Panc1 (cell line): ENCODE results near the gene TMEM229B. TPM values are rescaled to one million over a fixed set of nuclear protein-coding genes. Genes with fewer than 3 reads are reported as not detected.

ENCODE experiments used
- ATAC-seq: fragments of 200-7000 bp; cut with Tn5 transposase; 2 replicates; pipeline ENCODE4 v1.9.1; 2020; ENCODE audit warnings: mild to moderate bottlenecking, moderate library complexity
- BruUV-seq: library from RNA; stranded (reverse); fragments of 400-500 nt; replicated peaks from 2 replicates; lab custom pipeline; 2021; lab: Mats Ljungman, UMichigan
- CTCF ChIA-PET: fragments of 300-600 bp; sonication (Branson Sonifier 250); formaldehyde crosslinking; loops from one replicate; lab custom pipeline; 2022; ENCODE audit warnings: antibody characterized with exemption; lab: Charles Lee
- POLR2A ChIA-PET: fragments of 300-600 bp; sonication (Branson Sonifier 250); formaldehyde crosslinking; loops from one replicate; lab custom pipeline; 2022; ENCODE audit warnings: antibody characterized with exemption; lab: Charles Lee
- DNase-seq: peaks from one replicate; pipeline ENCODE4 v3.0.0-alpha.2; 2010; ENCODE audit warnings: low read depth, low spot score
- H3K27ac ChIP-seq: 2 replicates; pipeline ENCODE4 v1.5.1; 2011; ENCODE audit warnings: mild to moderate bottlenecking, low read length, inconsistent platforms
- H3K27me3 ChIP-seq: fragments of 200-500 bp; sonication (Bioruptor generic); 2 replicates; pipeline ENCODE4 v1.6.0; 2014; ENCODE audit warnings: low read length, inconsistent platforms; ENCODE audit not compliant: control insufficient read depth, insufficient read depth
- H3K36me3 ChIP-seq: fragments of 200-500 bp; sonication (Bioruptor generic); 2 replicates; pipeline ENCODE4 v1.5.1; 2014; ENCODE audit warnings: inconsistent platforms, mild to moderate bottlenecking, low read length, moderate library complexity; ENCODE audit not compliant: control insufficient read depth, insufficient read depth
- H3K4me1 ChIP-seq: 2 replicates; pipeline ENCODE4 v1.5.1; 2011; ENCODE audit warnings: inconsistent platforms, mild to moderate bottlenecking, low read length, moderate library complexity; ENCODE audit not compliant: control insufficient read depth, insufficient read depth
- H3K4me3 ChIP-seq, 2 experiments: 2 replicates each; pipeline ENCODE4 v1.5.1; 2011 to 2012; ENCODE audit warnings: low read depth in 2 of 2, low read length in 2 of 2, mild to moderate bottlenecking in 2 of 2, inconsistent platforms in 1 of 2, moderate library complexity in 1 of 2
- H3K9me3 ChIP-seq: fragments of 200-500 bp; sonication (Bioruptor generic); 2 replicates; pipeline ENCODE4 v1.5.1; 2014; ENCODE audit warnings: low read depth, mild to moderate bottlenecking, inconsistent platforms, low read length, moderate library complexity; ENCODE audit not compliant: control insufficient read depth, insufficient read depth
- POLR2AphosphoS5 ChIP-seq: IDR thresholded peaks from 2 replicates; pipeline ENCODE4 v1.6.1; 2012; ENCODE audit warnings: mild to moderate bottlenecking, low read depth, low read length, moderate library complexity
- SIN3A ChIP-seq: IDR thresholded peaks from 2 replicates; pipeline ENCODE4 v1.6.1; 2012; ENCODE audit warnings: low read depth, mild to moderate bottlenecking, low read length, moderate library complexity, borderline replicate concordance; ENCODE audit not compliant: insufficient read depth
- TCF7L2 ChIP-seq: IDR thresholded peaks from 2 replicates; pipeline ENCODE4 v1.6.1; 2011; ENCODE audit warnings: mild to moderate bottlenecking, low read depth, low read length, inconsistent platforms
- in situ Hi-C: cut with HindIII; loops from 2 replicates; pipeline ENCODE4 v1.10.0; 2016; ENCODE audit warnings: low sequenced_read_pairs, low pct_unique_long_range_greater_than_20kb
- intact Hi-C: fragments of 100-400 bp; cut with micrococcal nuclease; formaldehyde crosslinking; loops from one replicate; pipeline ENCODE4 v1.10.0; 2022; ENCODE audit not compliant: unreplicated experiment
- total RNA-seq: library from RNA; stranded (reverse); gene quantifications from one replicate; pipeline ENCODE4 v1.2.1, GENCODE V29; 2021; ENCODE audit not compliant: unreplicated experiment
- TF ChIP-seq, protein P1 (sequence below): fragments of 450-650 bp; IDR thresholded peaks from 2 replicates; pipeline ENCODE4 v1.5.1; 2017; ENCODE audit warnings: mild to moderate bottlenecking
- TF ChIP-seq, protein P2 (sequence below), 2 experiments: IDR thresholded peaks; 2 replicates each; pipeline ENCODE4 v1.6.1; 2011 to 2012; ENCODE audit warnings: low read depth in 2 of 2, control low read depth in 1 of 2, low read length in 1 of 2, mild to moderate bottlenecking in 1 of 2, moderate library complexity in 1 of 2; ENCODE audit not compliant: insufficient read depth in 1 of 2

The TMEM229B gene
- total RNA-seq, 1 experiment from 2014 or later = 1.6 TPM

DNA sequence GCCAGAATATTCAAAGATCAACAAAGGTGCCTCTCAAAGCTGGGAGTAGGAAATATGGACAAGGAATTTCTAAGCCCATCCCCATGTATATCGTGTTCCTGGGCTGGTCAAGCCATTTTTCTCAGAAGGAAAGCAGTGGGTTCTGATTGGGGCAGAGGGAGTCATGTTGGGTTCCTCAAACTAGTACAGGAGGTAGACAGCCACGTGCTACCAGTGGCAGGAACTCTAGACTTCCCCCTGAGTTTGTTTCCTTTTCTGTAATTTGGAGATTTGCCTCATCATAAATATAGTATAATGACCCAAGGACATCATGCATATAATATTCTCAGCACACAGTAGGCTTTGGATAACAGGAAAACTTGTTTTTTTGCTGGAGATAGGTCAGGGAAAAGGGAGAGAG is 28.2 kb upstream of the TMEM229B start:
- in situ Hi-C loops (no loop called here), intact Hi-C loops (loop anchor here (10.0 kb wide), 1 partner anchor 92 kb away; no protein-coding TSS in a partner anchor)
- POLR2A ChIA-PET = no interaction called here
- Histone ChIP-seq H3K4me3 (no peak overlapping the region), H3K4me1 (0 out of 2 replicates have a peak, but pooled peaks cover 4% of the 10 kb centered on the region), H3K9me3 (no peaks in the 10 kb centered on the region), H3K36me3 (no peaks in the 10 kb centered on the region), H3K27me3 (peaks cover 2% of the 10 kb centered on the region), H3K27ac (no peak overlapping the region)
- TF ChIP-seq TCF7L2 (no peak), SIN3A (no peak), POLR2AphosphoS5 (no peak)
- TF ChIP-seq, protein P1, sequence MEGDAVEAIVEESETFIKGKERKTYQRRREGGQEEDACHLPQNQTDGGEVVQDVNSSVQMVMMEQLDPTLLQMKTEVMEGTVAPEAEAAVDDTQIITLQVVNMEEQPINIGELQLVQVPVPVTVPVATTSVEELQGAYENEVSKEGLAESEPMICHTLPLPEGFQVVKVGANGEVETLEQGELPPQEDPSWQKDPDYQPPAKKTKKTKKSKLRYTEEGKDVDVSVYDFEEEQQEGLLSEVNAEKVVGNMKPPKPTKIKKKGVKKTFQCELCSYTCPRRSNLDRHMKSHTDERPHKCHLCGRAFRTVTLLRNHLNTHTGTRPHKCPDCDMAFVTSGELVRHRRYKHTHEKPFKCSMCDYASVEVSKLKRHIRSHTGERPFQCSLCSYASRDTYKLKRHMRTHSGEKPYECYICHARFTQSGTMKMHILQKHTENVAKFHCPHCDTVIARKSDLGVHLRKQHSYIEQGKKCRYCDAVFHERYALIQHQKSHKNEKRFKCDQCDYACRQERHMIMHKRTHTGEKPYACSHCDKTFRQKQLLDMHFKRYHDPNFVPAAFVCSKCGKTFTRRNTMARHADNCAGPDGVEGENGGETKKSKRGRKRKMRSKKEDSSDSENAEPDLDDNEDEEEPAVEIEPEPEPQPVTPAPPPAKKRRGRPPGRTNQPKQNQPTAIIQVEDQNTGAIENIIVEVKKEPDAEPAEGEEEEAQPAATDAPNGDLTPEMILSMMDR = no peak
- TF ChIP-seq, protein P2, sequence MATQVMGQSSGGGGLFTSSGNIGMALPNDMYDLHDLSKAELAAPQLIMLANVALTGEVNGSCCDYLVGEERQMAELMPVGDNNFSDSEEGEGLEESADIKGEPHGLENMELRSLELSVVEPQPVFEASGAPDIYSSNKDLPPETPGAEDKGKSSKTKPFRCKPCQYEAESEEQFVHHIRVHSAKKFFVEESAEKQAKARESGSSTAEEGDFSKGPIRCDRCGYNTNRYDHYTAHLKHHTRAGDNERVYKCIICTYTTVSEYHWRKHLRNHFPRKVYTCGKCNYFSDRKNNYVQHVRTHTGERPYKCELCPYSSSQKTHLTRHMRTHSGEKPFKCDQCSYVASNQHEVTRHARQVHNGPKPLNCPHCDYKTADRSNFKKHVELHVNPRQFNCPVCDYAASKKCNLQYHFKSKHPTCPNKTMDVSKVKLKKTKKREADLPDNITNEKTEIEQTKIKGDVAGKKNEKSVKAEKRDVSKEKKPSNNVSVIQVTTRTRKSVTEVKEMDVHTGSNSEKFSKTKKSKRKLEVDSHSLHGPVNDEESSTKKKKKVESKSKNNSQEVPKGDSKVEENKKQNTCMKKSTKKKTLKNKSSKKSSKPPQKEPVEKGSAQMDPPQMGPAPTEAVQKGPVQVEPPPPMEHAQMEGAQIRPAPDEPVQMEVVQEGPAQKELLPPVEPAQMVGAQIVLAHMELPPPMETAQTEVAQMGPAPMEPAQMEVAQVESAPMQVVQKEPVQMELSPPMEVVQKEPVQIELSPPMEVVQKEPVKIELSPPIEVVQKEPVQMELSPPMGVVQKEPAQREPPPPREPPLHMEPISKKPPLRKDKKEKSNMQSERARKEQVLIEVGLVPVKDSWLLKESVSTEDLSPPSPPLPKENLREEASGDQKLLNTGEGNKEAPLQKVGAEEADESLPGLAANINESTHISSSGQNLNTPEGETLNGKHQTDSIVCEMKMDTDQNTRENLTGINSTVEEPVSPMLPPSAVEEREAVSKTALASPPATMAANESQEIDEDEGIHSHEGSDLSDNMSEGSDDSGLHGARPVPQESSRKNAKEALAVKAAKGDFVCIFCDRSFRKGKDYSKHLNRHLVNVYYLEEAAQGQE (IDR thresholded peaks at IDR 0.05; ENCODE audit: insufficient read depth in 1 of 2, low read depth in 2 of 2, low read length in 1 of 2) = no peak
- no TSS peak for BruUV-seq
- DNase-seq (no peak), ATAC-seq (no peak)
- CTCF ChIA-PET = interaction anchor here (0.7 to 1.9 kb wide), 2 partner anchors 10 to 55 kb away, joined by 4 to 9 read pairs; no protein-coding TSS in a partner anchor

DNA sequence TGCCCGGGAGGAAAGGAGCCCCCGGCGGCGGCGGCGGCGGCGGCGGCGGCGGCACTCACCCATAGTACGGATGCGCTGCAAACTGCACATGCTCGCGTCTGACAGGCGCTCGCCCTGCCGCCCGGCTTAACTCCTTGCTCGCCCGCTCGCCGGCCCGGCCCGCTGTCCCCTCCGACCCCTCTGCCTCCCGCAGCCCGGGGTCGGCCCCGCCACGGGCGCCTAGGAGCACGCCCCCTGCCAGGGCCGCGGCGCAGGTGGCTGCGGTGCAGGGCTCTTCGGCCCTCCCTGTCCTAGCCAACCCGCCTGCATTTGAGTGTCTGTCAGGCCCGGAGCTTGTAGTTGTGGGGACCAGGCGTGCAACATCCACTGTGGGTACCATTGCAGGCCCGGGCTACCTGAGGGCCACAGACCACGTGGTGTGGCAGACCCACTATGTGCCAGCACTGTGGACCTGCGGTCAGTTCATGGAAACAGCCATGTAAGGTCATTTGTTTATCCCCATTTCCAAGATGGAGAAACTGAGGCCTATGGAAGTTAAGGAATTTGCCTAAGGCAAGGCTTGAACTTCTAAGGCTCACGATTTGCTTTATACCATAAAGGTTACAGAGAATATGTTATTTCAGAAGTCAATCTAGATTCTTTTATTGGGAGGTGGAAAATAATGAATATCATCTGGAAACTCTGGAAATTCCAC is 27.0 kb upstream of the TMEM229B start:
- H3K27me3 ChIP-seq = no peaks in the 10 kb centered on the region; the same call in 1 of the 2 replicates
- H3K4me1 ChIP-seq = 0 out of 2 replicates have a peak, but pooled peaks cover 12% of the 10 kb centered on the region
- in situ Hi-C loops = no loop called here
- no peaks in the 10 kb centered on the region for H3K36me3 ChIP-seq
- DNase-seq (no peak), ATAC-seq (peak; percentile 79)
- H3K9me3 ChIP-seq = no peaks in the 10 kb centered on the region
- no TSS peak for BruUV-seq
- TF ChIP-seq TCF7L2 = no peak
- no peak overlapping the region for H3K27ac ChIP-seq
- POLR2A ChIA-PET = no interaction called here
- intact Hi-C loops = loop anchor here (10.0 kb wide), 1 partner anchor 91 kb away; no protein-coding TSS in a partner anchor
- CTCF ChIA-PET = no interaction called here
- H3K4me3 ChIP-seq = peak overlapping the region; percentile 26 to 57; a peak in 3 of 4 replicates
